ENCODE measurements around the gene MPST.

Gene MPST

DNA sequence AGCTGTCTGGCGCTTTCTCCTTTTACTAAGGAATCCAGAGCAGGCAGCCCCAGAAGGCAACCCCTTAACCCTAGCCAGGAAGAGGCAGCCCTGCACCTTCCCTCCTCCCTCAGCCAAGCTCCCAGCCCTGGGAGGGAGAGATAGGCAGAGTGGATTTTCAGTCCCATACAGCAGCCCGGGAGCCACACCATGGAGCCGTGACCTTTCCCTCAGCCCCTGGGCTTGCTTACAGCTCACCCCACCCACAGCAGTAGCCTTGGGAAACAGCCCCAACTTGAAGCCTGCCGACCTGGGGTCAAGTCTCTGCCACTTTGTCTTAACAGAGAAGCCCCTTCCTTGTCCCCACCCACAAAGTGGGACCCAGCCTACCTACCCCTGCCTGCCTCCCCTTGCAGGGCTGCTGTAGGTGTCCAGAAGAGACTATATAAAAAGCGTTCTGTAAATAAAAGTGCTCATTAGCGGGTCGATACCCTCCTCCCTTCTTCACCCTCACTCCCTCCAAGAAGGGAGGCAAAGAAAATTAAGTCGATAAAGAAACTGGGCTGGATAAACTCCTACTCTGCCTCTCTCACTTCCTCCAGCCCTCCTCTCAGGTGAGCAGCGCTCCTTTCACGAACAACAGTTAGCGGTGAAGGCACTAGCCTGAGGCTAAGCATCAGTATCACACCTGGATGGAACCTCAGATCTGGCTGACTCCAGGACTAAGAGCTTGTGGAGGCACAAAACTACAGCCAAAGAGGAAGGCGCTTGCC, 4.5 kb upstream of the MPST start:
- Histone ChIP-seq H3K9me3 (ENCODE audit: control insufficient read depth, insufficient read depth, low read length) (no peaks in the 10 kb centered on the region), H3K4me3 (ENCODE audit: low read length) (no peak overlapping the region), H3K4me1 (ENCODE audit: control insufficient read depth, insufficient read depth, low read length) (peaks cover 4% of the 10 kb centered on the region; the same call in 1 of the 2 replicates), H3K27ac (ENCODE audit: low read length) (no peak overlapping the region), H3K27me3 (ENCODE audit: control insufficient read depth, insufficient read depth, low read length) (no peaks in the 10 kb centered on the region), H3K36me3 (ENCODE audit: control insufficient read depth, insufficient read depth, low read length) (0 out of 2 replicates have a peak, but pooled peaks cover 4% of the 10 kb centered on the region)
- WGBS (ENCODE audit: insufficient coverage, insufficient read length), result no CpG with 5 or more reads among the region's 12 CpGs
- DNase-seq (ENCODE audit: low read depth, low spot score), result no peak

DNA sequence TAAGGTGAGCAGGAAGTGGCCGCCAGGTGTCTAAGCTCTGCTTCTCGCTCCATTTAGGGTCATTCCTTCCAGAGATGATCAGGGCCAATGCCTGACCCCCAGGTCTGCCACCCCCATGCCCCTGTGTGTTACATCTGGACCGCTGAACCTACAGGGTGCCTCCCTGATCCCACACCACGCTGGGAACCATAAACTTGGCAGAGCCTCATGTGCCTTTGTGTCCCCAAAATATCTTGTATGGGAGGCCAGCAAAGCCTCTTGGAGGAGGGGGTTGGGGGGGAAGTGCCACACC, 4.0 kb upstream of the MPST start:
- Histone ChIP-seq H3K9me3 (ENCODE audit: control insufficient read depth, insufficient read depth, low read length) (no peaks in the 10 kb centered on the region), H3K27me3 (ENCODE audit: control insufficient read depth, insufficient read depth, low read length) (no peaks in the 10 kb centered on the region), H3K36me3 (ENCODE audit: control insufficient read depth, insufficient read depth, low read length) (0 out of 2 replicates have a peak, but pooled peaks cover 4% of the 10 kb centered on the region), H3K4me1 (ENCODE audit: control insufficient read depth, insufficient read depth, low read length) (peaks cover 4% of the 10 kb centered on the region; the same call in 1 of the 2 replicates), H3K27ac (ENCODE audit: low read length) (no peak overlapping the region), H3K4me3 (ENCODE audit: low read length) (no peak overlapping the region)
- no CpG with 5 or more reads among the region's 4 CpGs for WGBS (ENCODE audit: insufficient coverage, insufficient read length)
- no peak for DNase-seq (ENCODE audit: low read depth, low spot score)

DNA sequence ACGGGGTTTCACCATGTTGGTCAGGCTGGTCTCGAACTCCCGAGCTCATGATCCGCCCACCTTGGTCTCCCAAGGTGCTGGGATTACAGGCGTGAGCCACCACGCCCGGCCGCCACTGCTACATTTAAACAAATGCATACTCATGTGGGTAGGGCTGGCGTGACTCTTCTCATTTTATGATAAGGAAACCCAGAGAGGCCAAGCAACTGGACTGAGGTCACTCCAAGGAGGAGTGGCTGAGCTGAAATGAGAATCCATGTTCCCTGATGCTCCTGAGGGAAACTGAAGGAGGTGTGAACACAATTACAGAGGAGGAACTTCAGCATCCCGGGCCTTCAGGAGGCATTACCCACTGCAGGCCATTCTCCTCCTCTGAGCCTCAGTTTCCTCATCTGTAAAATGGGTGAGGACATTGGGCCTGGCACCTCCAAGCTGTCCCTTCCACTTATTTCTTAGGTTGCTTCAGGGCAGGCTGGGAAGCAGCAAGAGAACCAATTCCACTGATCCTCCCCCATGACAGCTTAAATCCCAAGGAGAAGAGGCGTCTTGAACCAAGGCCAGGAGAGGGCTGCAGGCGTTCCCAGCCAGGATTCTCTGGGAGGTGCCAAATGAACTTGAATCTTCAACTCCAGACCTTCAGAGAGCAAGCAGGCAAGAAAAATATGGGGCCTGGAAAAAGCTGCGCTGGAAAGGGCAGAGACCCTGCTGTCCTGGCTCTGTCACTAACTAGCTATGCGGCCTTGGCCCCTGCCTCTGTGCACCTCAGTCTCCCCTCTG, 3.2 kb upstream of the MPST start:
- Histone ChIP-seq H3K36me3 (ENCODE audit: control insufficient read depth, insufficient read depth, low read length) (0 out of 2 replicates have a peak, but pooled peaks cover 4% of the 10 kb centered on the region), H3K27ac (ENCODE audit: low read length) (no peak overlapping the region), H3K27me3 (ENCODE audit: control insufficient read depth, insufficient read depth, low read length) (no peaks in the 10 kb centered on the region), H3K4me1 (ENCODE audit: control insufficient read depth, insufficient read depth, low read length) (peaks cover 4% of the 10 kb centered on the region; the same call in 1 of the 2 replicates), H3K4me3 (ENCODE audit: low read length) (no peak overlapping the region), H3K9me3 (ENCODE audit: control insufficient read depth, insufficient read depth, low read length) (no peaks in the 10 kb centered on the region)
- no CpG with 5 or more reads among the region's 14 CpGs for whole genome bisulfite sequencing (ENCODE audit: insufficient coverage, insufficient read length)
- DNase-seq (ENCODE audit: low read depth, low spot score), result no peak

DNA sequence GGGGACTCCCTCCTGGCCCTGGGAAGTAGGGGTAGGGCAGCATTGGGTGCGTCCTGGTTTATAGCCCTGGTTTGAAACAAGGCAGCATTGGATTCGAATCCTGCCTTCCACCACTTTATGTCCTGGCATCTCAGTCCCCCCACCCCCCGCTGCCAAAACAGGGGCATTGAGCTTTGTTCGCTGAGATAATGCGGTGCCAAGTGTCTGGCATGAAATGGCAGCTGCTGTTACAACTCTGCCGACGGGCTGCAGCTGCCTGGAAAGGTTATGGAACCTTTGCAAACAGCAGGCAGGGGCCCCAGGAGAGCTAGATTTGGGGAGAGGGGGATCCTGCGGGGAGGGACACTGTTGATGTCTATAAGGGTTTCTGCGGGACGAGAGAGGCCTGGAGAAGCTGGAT, 2.2 kb upstream of the MPST start:
- no peak overlapping the region for H3K27ac ChIP-seq (ENCODE audit: low read length)
- H3K4me1 ChIP-seq (ENCODE audit: control insufficient read depth, insufficient read depth, low read length), result peaks cover 4% of the 10 kb centered on the region; the same call in 1 of the 2 replicates
- no peak for DNase-seq (ENCODE audit: low read depth, low spot score)
- WGBS (ENCODE audit: insufficient coverage, insufficient read length), result no CpG with 5 or more reads among the region's 10 CpGs
- H3K9me3 ChIP-seq (ENCODE audit: control insufficient read depth, insufficient read depth, low read length), result no peaks in the 10 kb centered on the region
- H3K4me3 ChIP-seq (ENCODE audit: low read length), result no peak overlapping the region
- 0 out of 2 replicates have a peak, but pooled peaks cover 4% of the 10 kb centered on the region for H3K36me3 ChIP-seq (ENCODE audit: control insufficient read depth, insufficient read depth, low read length)
- no peaks in the 10 kb centered on the region for H3K27me3 ChIP-seq (ENCODE audit: control insufficient read depth, insufficient read depth, low read length)

DNA sequence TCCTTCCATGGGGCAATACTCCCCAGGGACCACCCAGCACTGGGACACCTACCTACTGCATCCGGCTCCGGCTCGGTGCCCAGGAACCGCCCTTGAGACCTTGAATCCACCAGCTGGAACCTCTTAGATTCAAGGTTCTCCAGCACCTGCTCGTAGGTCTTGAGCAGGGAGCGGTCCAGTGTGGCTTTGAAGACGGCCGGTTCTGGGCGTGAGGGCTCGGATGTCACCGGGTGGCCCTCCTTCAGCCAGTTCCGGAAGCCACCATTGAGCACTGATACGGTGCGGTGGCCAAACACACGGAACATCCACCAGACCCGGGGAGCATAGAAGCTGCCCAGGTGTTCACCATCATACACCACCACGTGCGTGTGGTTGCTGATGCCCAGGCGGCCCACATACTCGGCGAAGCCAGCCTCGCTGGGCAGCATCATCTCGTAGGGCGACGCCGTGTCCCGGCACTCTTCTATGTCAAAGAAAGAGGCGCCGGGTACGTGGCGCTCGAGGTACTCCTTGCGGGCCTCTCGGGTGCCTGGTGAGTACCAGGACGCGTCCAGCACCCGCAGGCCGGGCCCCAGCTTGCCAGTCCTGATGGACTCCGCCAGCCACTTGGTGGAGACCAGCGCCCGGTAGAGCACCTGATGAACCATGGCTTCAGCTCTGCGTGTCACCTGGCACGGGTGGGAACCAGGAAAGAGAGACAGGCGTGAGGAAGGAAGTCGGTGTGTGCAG, 1.3 kb upstream of the MPST start:
- H3K36me3 ChIP-seq (ENCODE audit: control insufficient read depth, insufficient read depth, low read length), result 0 out of 2 replicates have a peak, but pooled peaks cover 4% of the 10 kb centered on the region
- WGBS (ENCODE audit: insufficient coverage, insufficient read length), result no CpG with 5 or more reads among the region's 45 CpGs
- DNase-seq (ENCODE audit: low read depth, low spot score), result no peak
- peak overlapping the region; percentile 94; the same call in 1 of the 2 replicates for H3K4me3 ChIP-seq (ENCODE audit: low read length)
- no peaks in the 10 kb centered on the region for H3K9me3 ChIP-seq (ENCODE audit: control insufficient read depth, insufficient read depth, low read length)
- H3K27ac ChIP-seq (ENCODE audit: low read length), result no peak overlapping the region
- H3K27me3 ChIP-seq (ENCODE audit: control insufficient read depth, insufficient read depth, low read length), result no peaks in the 10 kb centered on the region
- peaks cover 4% of the 10 kb centered on the region; the same call in 1 of the 2 replicates for H3K4me1 ChIP-seq (ENCODE audit: control insufficient read depth, insufficient read depth, low read length)

DNA sequence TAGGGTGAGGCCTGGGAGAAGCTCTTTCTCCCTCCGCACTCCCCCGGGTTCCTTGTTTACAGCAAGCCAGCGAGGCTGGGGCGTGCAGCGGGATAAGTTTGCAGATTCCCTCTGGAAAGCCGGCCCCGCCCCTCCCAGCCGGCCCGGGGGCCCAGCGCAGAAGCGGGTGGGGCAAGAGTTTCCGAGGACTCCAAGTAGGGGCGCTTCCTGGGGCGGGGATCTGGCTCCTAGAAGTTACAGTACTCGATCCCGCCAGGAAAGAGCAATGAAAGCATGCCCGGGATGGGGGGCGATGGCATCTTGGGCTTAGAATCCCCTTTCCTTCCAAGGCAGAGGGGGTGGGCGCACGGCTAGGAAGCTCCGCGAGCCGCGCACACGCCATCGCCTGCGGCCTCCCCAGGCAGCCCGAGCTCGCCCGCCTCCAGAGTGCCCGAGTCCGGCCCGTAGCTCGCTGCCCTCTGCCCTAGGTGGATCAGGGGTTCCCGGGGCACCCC, 680 bp upstream of the MPST start:
- no peak for DNase-seq (ENCODE audit: low read depth, low spot score)
- no peaks in the 10 kb centered on the region for H3K27me3 ChIP-seq (ENCODE audit: control insufficient read depth, insufficient read depth, low read length)
- WGBS (ENCODE audit: insufficient coverage, insufficient read length), result no CpG with 5 or more reads among the region's 35 CpGs
- H3K4me3 ChIP-seq (ENCODE audit: low read length), result peak overlapping the region; percentile 94
- no peak overlapping the region for H3K27ac ChIP-seq (ENCODE audit: low read length)
- peaks cover 4% of the 10 kb centered on the region; the same call in 1 of the 2 replicates for H3K36me3 ChIP-seq (ENCODE audit: control insufficient read depth, insufficient read depth, low read length)
- peaks cover 4% of the 10 kb centered on the region; the same call in 1 of the 2 replicates for H3K4me1 ChIP-seq (ENCODE audit: control insufficient read depth, insufficient read depth, low read length)
- no peaks in the 10 kb centered on the region for H3K9me3 ChIP-seq (ENCODE audit: control insufficient read depth, insufficient read depth, low read length)

DNA sequence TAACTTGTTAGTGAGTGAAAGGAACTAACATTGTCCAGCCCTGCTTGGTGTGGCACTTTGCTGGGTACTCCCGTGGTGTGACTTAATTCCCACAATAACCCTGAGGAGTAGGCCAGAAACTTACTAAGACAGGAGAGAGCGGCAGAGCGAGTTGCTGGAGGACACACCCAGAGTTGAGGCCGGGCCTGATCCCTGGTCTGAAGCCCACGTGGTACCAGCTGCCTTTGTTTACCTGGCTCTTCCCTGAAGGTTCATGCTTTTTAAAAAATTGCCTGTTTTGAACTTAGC, 594 bp downstream of the MPST start:
- peaks cover 4% of the 10 kb centered on the region; the same call in 1 of the 2 replicates for H3K4me1 ChIP-seq (ENCODE audit: control insufficient read depth, insufficient read depth, low read length)
- peak overlapping the region; percentile 94; the same call in 1 of the 2 replicates for H3K4me3 ChIP-seq (ENCODE audit: low read length)
- WGBS (ENCODE audit: insufficient coverage, insufficient read length), result no CpG with 5 or more reads among the region's 5 CpGs
- H3K36me3 ChIP-seq (ENCODE audit: control insufficient read depth, insufficient read depth, low read length), result peaks cover 14% of the 10 kb centered on the region
- H3K27ac ChIP-seq (ENCODE audit: low read length), result no peak overlapping the region
- no peak for DNase-seq (ENCODE audit: low read depth, low spot score)
- no peaks in the 10 kb centered on the region for H3K27me3 ChIP-seq (ENCODE audit: control insufficient read depth, insufficient read depth, low read length)
- no peaks in the 10 kb centered on the region for H3K9me3 ChIP-seq (ENCODE audit: control insufficient read depth, insufficient read depth, low read length)

DNA sequence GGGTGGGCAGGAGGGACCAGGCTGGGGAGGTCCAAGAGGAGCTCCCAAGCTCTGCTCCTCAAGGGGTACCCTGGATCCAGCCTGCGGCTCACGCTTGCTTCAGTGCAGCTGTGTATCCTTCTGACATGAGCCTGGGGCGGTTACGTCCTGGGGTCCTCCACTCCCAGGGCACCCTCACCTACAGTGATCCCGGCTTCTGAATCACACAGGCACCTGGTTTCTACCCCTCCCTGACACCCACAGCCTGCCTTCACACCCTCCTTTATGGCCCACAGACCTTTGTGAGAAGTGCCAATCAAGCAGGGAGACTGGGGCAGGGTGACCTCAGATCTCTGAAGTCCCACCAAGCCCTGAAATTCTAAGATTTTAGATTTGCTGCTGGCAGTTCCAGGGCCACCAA, 1.5 kb downstream of the MPST start:
- no peaks in the 10 kb centered on the region for H3K27me3 ChIP-seq (ENCODE audit: control insufficient read depth, insufficient read depth, low read length)
- no CpG with 5 or more reads among the region's 5 CpGs for WGBS (ENCODE audit: insufficient coverage, insufficient read length)
- peaks cover 4% of the 10 kb centered on the region; the same call in 1 of the 2 replicates for H3K4me1 ChIP-seq (ENCODE audit: control insufficient read depth, insufficient read depth, low read length)
- H3K36me3 ChIP-seq (ENCODE audit: control insufficient read depth, insufficient read depth, low read length), result peaks cover 16% of the 10 kb centered on the region
- H3K4me3 ChIP-seq (ENCODE audit: low read length), result no peak overlapping the region
- no peaks in the 10 kb centered on the region for H3K9me3 ChIP-seq (ENCODE audit: control insufficient read depth, insufficient read depth, low read length)
- no peak for DNase-seq (ENCODE audit: low read depth, low spot score)
- no peak overlapping the region for H3K27ac ChIP-seq (ENCODE audit: low read length)

DNA sequence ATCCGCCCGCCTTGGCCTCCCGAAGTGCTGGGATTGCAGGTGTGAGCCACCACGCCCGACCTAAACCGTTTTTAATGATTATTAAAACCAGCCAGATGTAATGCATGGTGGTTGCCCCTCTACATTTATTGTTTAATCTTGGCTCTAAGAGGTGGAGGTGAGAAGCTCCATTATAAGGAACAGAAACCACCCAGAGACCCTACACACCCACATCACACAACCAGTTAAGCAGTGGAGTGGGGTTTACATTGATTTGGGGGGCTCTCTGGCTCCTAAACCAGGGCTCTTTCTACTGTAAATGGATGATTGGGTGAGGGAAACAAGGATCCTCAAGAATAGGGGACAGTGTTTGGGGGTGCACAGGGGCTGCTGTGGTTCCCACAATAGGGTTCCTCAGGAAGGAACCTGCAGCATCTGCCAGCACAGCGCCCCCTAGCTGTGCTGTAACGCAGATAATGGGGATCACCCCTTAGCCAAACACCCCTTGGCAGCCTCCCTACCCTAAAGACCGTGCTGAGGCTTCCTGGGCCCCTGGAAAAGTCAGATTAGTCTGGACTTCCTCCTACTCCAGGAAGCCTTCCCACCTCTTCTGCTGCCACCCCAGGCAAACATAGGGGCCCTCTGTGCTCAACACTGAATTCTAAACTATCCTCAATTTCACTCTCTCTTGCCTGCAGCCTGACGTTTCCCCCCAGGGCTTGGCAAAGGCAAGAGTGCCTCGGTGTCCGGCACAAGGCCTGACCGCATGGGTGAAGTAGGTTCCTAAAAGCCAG, 2.4 kb downstream of the MPST start:
- Histone ChIP-seq H3K4me3 (ENCODE audit: low read length) (no peak overlapping the region), H3K27ac (ENCODE audit: low read length) (no peak overlapping the region), H3K27me3 (ENCODE audit: control insufficient read depth, insufficient read depth, low read length) (no peaks in the 10 kb centered on the region), H3K9me3 (ENCODE audit: control insufficient read depth, insufficient read depth, low read length) (no peaks in the 10 kb centered on the region), H3K36me3 (ENCODE audit: control insufficient read depth, insufficient read depth, low read length) (peaks cover 20% of the 10 kb centered on the region), H3K4me1 (ENCODE audit: control insufficient read depth, insufficient read depth, low read length) (peaks cover 4% of the 10 kb centered on the region; the same call in 1 of the 2 replicates)
- WGBS (ENCODE audit: insufficient coverage, insufficient read length), result no CpG with 5 or more reads among the region's 13 CpGs
- DNase-seq (ENCODE audit: low read depth, low spot score), result peak; percentile 58
